ENCODE data around the gene CDK5RAP2. TPM values are rescaled to one million over a fixed set of nuclear protein-coding genes. Genes with fewer than 3 reads are reported as not detected.

CDK5RAP2 gene
- total RNA-seq, 1 experiment from 2014 or later, result 56.4 TPM

DNA sequence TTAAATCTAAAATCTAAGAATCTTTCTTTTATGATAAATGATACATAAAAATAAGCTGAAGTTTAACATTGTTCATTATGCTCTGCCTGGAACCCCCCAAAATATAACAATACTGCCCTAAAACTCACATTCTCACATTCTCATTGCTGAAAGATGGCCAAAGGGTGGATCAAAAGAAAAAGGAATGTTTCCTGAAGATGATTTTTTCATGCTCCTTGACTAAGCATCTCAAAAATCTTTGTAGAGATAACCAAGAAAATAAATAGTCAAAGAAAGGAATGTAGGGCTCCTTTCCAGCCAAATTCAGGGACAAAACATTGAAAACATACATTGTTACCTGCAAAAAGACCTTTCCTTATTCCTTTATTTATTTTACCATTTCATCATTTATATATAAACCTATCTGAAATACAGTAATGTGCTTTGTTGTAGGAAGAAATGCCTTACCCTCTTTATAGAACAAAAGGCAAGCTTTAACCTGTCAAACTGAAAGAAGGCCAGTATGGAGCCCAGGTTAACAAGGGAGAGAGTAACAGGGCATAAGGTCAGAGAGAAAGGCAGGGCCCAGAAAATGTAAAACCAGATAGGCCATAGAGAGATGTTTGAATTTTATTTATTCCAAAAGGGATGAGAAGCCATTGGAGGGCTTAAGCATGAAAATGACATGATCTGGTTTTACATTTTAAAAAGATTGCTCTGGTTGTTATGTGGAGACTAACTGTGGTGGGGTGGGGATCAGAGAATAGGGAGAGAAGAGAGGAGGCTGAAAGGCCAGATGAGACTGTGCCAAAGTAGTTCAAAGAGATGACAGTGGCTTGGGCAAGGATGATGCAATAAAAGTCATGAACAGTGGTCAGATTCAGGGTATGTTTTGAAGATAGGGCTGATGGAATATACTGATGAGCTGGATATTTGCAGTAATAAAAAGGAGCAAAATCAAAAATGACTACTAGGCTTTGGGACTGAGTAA, 37.3 kb upstream of the CDK5RAP2 start:
- no peak overlapping the region for H3K23ac ChIP-seq (ENCODE audit: insufficient read length, low read depth, low read length)
- H4K5ac ChIP-seq (ENCODE audit: insufficient read length, low read depth, low read length), result no peak overlapping the region
- H3K27me3 ChIP-seq (ENCODE audit: insufficient read depth, low read length), result no peaks in the 10 kb centered on the region
- no peak overlapping the region for H3K14ac ChIP-seq (ENCODE audit: insufficient read depth, low read length)
- no peak overlapping the region for H2BK15ac ChIP-seq (ENCODE audit: low read depth, low read length)
- no peaks in the 10 kb centered on the region for H3K36me3 Mint-ChIP-seq (ENCODE audit: insufficient read depth in 1 of 3, low read depth in 3 of 3)
- H4K91ac ChIP-seq (ENCODE audit: insufficient read length, low read depth, low read length), result no peak overlapping the region
- H3T11ph ChIP-seq (ENCODE audit: low read length), result no peak overlapping the region
- no peak overlapping the region for H2BK5ac ChIP-seq (ENCODE audit: insufficient read length, low read length)
- no peaks in the 10 kb centered on the region for H3K79me1 ChIP-seq (ENCODE audit: insufficient read depth, low read depth, low read length, poor library complexity, severe bottlenecking)
- TF ChIP-seq, protein P1, sequence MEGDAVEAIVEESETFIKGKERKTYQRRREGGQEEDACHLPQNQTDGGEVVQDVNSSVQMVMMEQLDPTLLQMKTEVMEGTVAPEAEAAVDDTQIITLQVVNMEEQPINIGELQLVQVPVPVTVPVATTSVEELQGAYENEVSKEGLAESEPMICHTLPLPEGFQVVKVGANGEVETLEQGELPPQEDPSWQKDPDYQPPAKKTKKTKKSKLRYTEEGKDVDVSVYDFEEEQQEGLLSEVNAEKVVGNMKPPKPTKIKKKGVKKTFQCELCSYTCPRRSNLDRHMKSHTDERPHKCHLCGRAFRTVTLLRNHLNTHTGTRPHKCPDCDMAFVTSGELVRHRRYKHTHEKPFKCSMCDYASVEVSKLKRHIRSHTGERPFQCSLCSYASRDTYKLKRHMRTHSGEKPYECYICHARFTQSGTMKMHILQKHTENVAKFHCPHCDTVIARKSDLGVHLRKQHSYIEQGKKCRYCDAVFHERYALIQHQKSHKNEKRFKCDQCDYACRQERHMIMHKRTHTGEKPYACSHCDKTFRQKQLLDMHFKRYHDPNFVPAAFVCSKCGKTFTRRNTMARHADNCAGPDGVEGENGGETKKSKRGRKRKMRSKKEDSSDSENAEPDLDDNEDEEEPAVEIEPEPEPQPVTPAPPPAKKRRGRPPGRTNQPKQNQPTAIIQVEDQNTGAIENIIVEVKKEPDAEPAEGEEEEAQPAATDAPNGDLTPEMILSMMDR (conservative IDR thresholded peaks at IDR 0.05), result no peak
- no peaks in the 10 kb centered on the region for H3K23me2 ChIP-seq (ENCODE audit: insufficient read length, low read depth, low read length, poor library complexity, severe bottlenecking)
- peak overlapping the region in 1 of 3 experiments; percentile 15; a peak in 2 of 7 replicates for H3K27ac Mint-ChIP-seq
- H3K27ac ChIP-seq (ENCODE audit: insufficient read length, low read depth, low read length), result no peak overlapping the region
- no peak overlapping the region for H3K9ac ChIP-seq (ENCODE audit: extremely low read depth, insufficient read length, low read length)
- no peak overlapping the region for H3K4me2 ChIP-seq (ENCODE audit: insufficient read depth, insufficient read length, low read length)
- H2BK20ac ChIP-seq (ENCODE audit: low read depth, low read length, poor library complexity, severe bottlenecking), result no peak overlapping the region
- DNase-seq, result no peak
- H3K56ac ChIP-seq (ENCODE audit: insufficient read length, low read depth, low read length), result no peak overlapping the region
- H3K9me3 Mint-ChIP-seq, result no peaks in the 10 kb centered on the region
- no peak overlapping the region for H2BK120ac ChIP-seq (ENCODE audit: low read depth, low read length, poor library complexity, severe bottlenecking)
- H4K20me1 ChIP-seq (ENCODE audit: control insufficient read depth, insufficient read depth, insufficient read length), result no peaks in the 10 kb centered on the region
- no peaks in the 10 kb centered on the region for H3K27me3 Mint-ChIP-seq (ENCODE audit: low read depth)
- no peaks in the 10 kb centered on the region for H3K4me1 ChIP-seq (ENCODE audit: insufficient read depth, low read length)
- no peak overlapping the region for H2AFZ ChIP-seq (ENCODE audit: low read length)
- H3K4me3 Mint-ChIP-seq, result no peak overlapping the region
- H3K4me1 Mint-ChIP-seq, result peaks cover 4 to 18% of the 10 kb centered on the region in 2 experiments; a peak in 3 of 4 replicates
- no peak overlapping the region for H3K4ac ChIP-seq (ENCODE audit: low read depth, low read length)
- no peak overlapping the region for H2BK12ac ChIP-seq (ENCODE audit: insufficient read length, low read depth, low read length)
- no peaks in the 10 kb centered on the region for H3K9me3 ChIP-seq (ENCODE audit: control insufficient read depth, low read depth, low read length)
- H3K79me2 ChIP-seq (ENCODE audit: insufficient read depth, low read length), result no peaks in the 10 kb centered on the region
- H4K8ac ChIP-seq (replicated peaks; ENCODE audit: insufficient read length, low read depth, low read length), result no peak overlapping the region
- no peak overlapping the region for H3K18ac ChIP-seq (ENCODE audit: insufficient read length, low read depth, low read length)
- no peak overlapping the region for H2AK5ac ChIP-seq (ENCODE audit: insufficient read length, low read length)

Measured in H9 (cell line).